ENCODE results near the gene BABAM2. TPM values are rescaled to one million over a fixed set of nuclear protein-coding genes. Genes with fewer than 3 reads are reported as not detected.

The BABAM2 gene
- total RNA-seq, 1 experiment from 2014 or later = 46.1 TPM

DNA sequence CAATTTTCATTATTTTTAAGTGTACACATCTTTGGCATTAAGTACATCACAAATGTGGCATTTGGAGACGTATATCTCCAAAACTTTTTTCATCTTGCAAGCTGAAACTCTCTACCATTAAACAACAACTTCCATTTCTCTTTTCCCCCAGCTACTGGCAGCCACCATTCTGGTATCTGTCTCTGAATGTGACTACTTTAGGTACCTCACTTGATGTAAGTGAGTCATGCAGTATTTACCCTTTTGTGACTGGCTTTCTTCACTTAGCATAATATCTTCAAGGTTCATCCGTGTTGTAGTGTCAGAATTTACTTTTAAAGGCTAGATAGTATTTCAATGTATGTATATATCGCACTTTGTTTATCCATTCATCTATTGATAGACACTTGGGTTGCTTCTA is 17.0 kb downstream of the BABAM2 start:
- Histone ChIP-seq H3K36me3 (ENCODE audit: low read depth) (no peaks in the 10 kb centered on the region; the same call in 1 of the 2 replicates), H3K4me1 (replicated peaks; ENCODE audit: insufficient read depth) (no peaks in the 10 kb centered on the region), H3K27ac (no peak overlapping the region), H2AFZ (no peak overlapping the region), H3K4me3 (no peak overlapping the region), H3K9me3 (ENCODE audit: insufficient read depth, low read depth) (no peaks in the 10 kb centered on the region), H3F3A (ENCODE audit: insufficient read depth, low read depth) (no peaks in the 10 kb centered on the region), H4K20me1 (ENCODE audit: insufficient read depth) (no peaks in the 10 kb centered on the region), H3K27me3 (ENCODE audit: insufficient read depth, low read depth) (no peaks in the 10 kb centered on the region), H3K4me2 (no peak overlapping the region), H3K9me2 (ENCODE audit: insufficient read depth) (no peaks in the 10 kb centered on the region), H3K79me2 (ENCODE audit: low read depth) (peaks cover 16% of the 10 kb centered on the region; the same call in 1 of the 2 replicates)
- CTCF ChIA-PET = interaction anchor here (0.6 kb wide), 1 partner anchor 94 kb away, joined by 7 read pairs; no protein-coding TSS in a partner anchor
- DNase-seq = no peak
- TF ChIP-seq CTCF (conservative IDR thresholded peaks at IDR 0.05) = no peak
- TF ChIP-seq EZH2 (IDR thresholded peaks at IDR 0.05; ENCODE audit: low read depth) = no peak
- POLR2A ChIA-PET (ENCODE audit: unreplicated experiment) = no interaction called here
- intact Hi-C loops (cut with micrococcal nuclease; ENCODE audit: unreplicated experiment) = no loop called here
- BruUV-seq (replicated peaks) = no TSS peak

DNA sequence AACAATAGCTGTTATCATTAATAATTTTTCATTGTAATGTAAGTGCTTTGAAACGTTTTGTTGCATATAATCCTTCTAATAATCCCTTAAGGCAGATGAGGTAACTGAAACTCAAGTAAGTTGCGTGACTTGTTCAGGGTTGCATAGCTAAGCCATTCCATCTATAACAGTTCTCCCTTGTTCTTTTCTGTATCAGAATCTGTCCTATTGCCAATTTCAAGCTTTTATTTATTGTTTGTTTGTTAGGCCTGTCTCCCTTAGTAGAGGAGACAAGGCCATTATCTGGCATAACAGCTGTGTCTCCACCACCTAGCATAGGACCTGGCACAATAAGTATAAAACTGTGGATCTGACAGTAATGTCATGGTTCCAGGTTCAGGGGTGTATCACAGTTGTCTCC is 19.4 kb downstream of the BABAM2 start:
- POLR2A ChIA-PET (ENCODE audit: unreplicated experiment) = interaction anchor here (0.6 kb wide), 1 partner anchor 137 kb away, joined by 5 read pairs; no protein-coding TSS in a partner anchor
- Histone ChIP-seq H3K36me3 (ENCODE audit: low read depth) (peaks cover 4% of the 10 kb centered on the region; the same call in 1 of the 2 replicates), H3F3A (ENCODE audit: insufficient read depth, low read depth) (no peaks in the 10 kb centered on the region), H4K20me1 (ENCODE audit: insufficient read depth) (no peaks in the 10 kb centered on the region), H3K4me1 (replicated peaks; ENCODE audit: insufficient read depth) (no peaks in the 10 kb centered on the region), H3K4me3 (no peak overlapping the region), H3K9me3 (ENCODE audit: insufficient read depth, low read depth) (no peaks in the 10 kb centered on the region), H3K79me2 (ENCODE audit: low read depth) (peaks cover 21% of the 10 kb centered on the region; the same call in 1 of the 2 replicates), H3K4me2 (no peak overlapping the region), H3K27me3 (ENCODE audit: insufficient read depth, low read depth) (no peaks in the 10 kb centered on the region), H3K27ac (no peak overlapping the region), H3K9me2 (ENCODE audit: insufficient read depth) (no peaks in the 10 kb centered on the region), H2AFZ (no peak overlapping the region)
- BruUV-seq (replicated peaks) = no TSS peak
- DNase-seq = no peak
- CTCF ChIA-PET = no interaction called here
- intact Hi-C loops (cut with micrococcal nuclease; ENCODE audit: unreplicated experiment) = no loop called here
- TF ChIP-seq EZH2 (IDR thresholded peaks at IDR 0.05; ENCODE audit: low read depth) (no peak), CTCF (conservative IDR thresholded peaks at IDR 0.05) (no peak)

GRCh38 chr2:27911458-27912210 is 21.1 kb downstream of the BABAM2 start:
- no peaks in the 10 kb centered on the region for H3K9me3 ChIP-seq (ENCODE audit: insufficient read depth, low read depth)

More at GRCh38 chr2:27911458-27912210, 21.1 kb downstream of the BABAM2 start:
- DNase-seq = no peak
- ChIA-PET POLR2A (ENCODE audit: unreplicated experiment) (no interaction called here), CTCF (no interaction called here)
- H3K79me2 ChIP-seq (ENCODE audit: low read depth) = peaks cover 21% of the 10 kb centered on the region; the same call in 1 of the 2 replicates
- no TSS peak for BruUV-seq (replicated peaks)
- TF ChIP-seq CTCF (conservative IDR thresholded peaks at IDR 0.05) (no peak), EZH2 (IDR thresholded peaks at IDR 0.05; ENCODE audit: low read depth) (no peak)
- H3K27me3 ChIP-seq (ENCODE audit: insufficient read depth, low read depth) = no peaks in the 10 kb centered on the region
- intact Hi-C loops (cut with micrococcal nuclease; ENCODE audit: unreplicated experiment) = no loop called here
- no peak overlapping the region for H3K4me2 ChIP-seq
- H3K9me2 ChIP-seq (ENCODE audit: insufficient read depth) = no peaks in the 10 kb centered on the region
- no peaks in the 10 kb centered on the region for H3F3A ChIP-seq (ENCODE audit: insufficient read depth, low read depth)
- no peak overlapping the region for H3K27ac ChIP-seq
- H2AFZ ChIP-seq = no peak overlapping the region
- H4K20me1 ChIP-seq (ENCODE audit: insufficient read depth) = no peaks in the 10 kb centered on the region
- no peaks in the 10 kb centered on the region for H3K4me1 ChIP-seq (replicated peaks; ENCODE audit: insufficient read depth)
- no peak overlapping the region for H3K4me3 ChIP-seq
- H3K36me3 ChIP-seq (ENCODE audit: low read depth) = peaks cover 4% of the 10 kb centered on the region; the same call in 1 of the 2 replicates
